Measurements from ENCODE around the gene MTMR11.
"Not testable (repeated sequence)": the region's sequence is repeated elsewhere in the genome, so short reads cannot be mapped to it uniquely, and the experiment has no call there.

The MTMR11 gene

GRCh38 chr1:149896575-149896974 lies 40.1 kb downstream of the MTMR11 start:
- DNase-seq (ENCODE audit: low spot score) = no peak

- no peak for DNase-seq (ENCODE audit: low spot score)
These were observed 47.7 kb downstream of the MTMR11 start for GRCh38 chr1:149888999-149889289.

- no peak for DNase-seq (ENCODE audit: low spot score)
These were observed 48.3 kb downstream of the MTMR11 start for GRCh38 chr1:149888247-149888998.

GRCh38 chr1:149887456-149888246 lies 49.0 kb downstream of the MTMR11 start:
- peak; percentile 100 for DNase-seq (ENCODE audit: low spot score)

GRCh38 chr1:149887196-149887455 lies 49.6 kb downstream of the MTMR11 start:
- DNase-seq (ENCODE audit: low spot score) = not testable (repeated sequence)

GRCh38 chr1:149886396-149887195 lies 50.1 kb downstream of the MTMR11 start:
- peak; percentile 100 for DNase-seq (ENCODE audit: low spot score)

- not testable (repeated sequence) for DNase-seq (ENCODE audit: low spot score)
These were observed 50.6 kb downstream of the MTMR11 start for GRCh38 chr1:149886121-149886395.

GRCh38 chr1:149885339-149886120 lies 51.1 kb downstream of the MTMR11 start:
- DNase-seq (ENCODE audit: low spot score) = peak; percentile 81

- DNase-seq (ENCODE audit: low spot score) = peak; percentile 43
These were observed 52.0 kb downstream of the MTMR11 start for GRCh38 chr1:149884433-149885338.

- DNase-seq (ENCODE audit: low spot score) = no peak
These were observed 53.0 kb downstream of the MTMR11 start for GRCh38 chr1:149883598-149884247.

- no peak for DNase-seq (ENCODE audit: low spot score)
These were observed 54.8 kb downstream of the MTMR11 start for GRCh38 chr1:149881876-149882275.

GRCh38 chr1:149879556-149879955 lies 57.1 kb downstream of the MTMR11 start:
- no peak for DNase-seq (ENCODE audit: low spot score)
